Measurements from ENCODE around the gene SDCCAG8. TPM values are rescaled to one million over a fixed set of nuclear protein-coding genes. Genes with fewer than 3 reads are reported as not detected.

SDCCAG8 gene
- total RNA-seq, 4 donors from 2014 or later, result 21.6 to 62.7 (median 39.8) TPM

GRCh38 chr1:243280571-243281129, 24.8 kb downstream of the SDCCAG8 start:
- 44% methylated on average over 3 of the region's 3 CpGs for WGBS
- H3K36me3 ChIP-seq, result peaks cover 29% of the 10 kb centered on the region
- no peaks in the 10 kb centered on the region for H3K9me3 ChIP-seq
- no peaks in the 10 kb centered on the region for H3K4me1 ChIP-seq
- no peak for TF ChIP-seq CTCF (IDR thresholded peaks at IDR 0.05)
- TF ChIP-seq POLR2AphosphoS5 (IDR thresholded peaks at IDR 0.05), result no peak
- TF ChIP-seq EP300 (IDR thresholded peaks at IDR 0.05), result no peak
- no peak for TF ChIP-seq POLR2A (IDR thresholded peaks at IDR 0.05)
- no peak for DNase-seq (ENCODE audit: low spot score in 2 of 2)
- H3K27ac ChIP-seq, result no peak overlapping the region
- H3K4me3 ChIP-seq, result no peak overlapping the region
- no peaks in the 10 kb centered on the region for H3K27me3 ChIP-seq

GRCh38 chr1:243281672-243282071, 25.8 kb downstream of the SDCCAG8 start:
- Histone ChIP-seq H3K9me3 (no peaks in the 10 kb centered on the region), H3K4me3 (no peak overlapping the region), H3K27ac (no peak overlapping the region), H3K4me1 (no peaks in the 10 kb centered on the region), H3K36me3 (peaks cover 27% of the 10 kb centered on the region), H3K27me3 (no peaks in the 10 kb centered on the region)
- TF ChIP-seq EP300 (IDR thresholded peaks at IDR 0.05) (no peak), POLR2A (IDR thresholded peaks at IDR 0.05) (no peak), POLR2AphosphoS5 (IDR thresholded peaks at IDR 0.05) (no peak), CTCF (IDR thresholded peaks at IDR 0.05) (no peak)
- WGBS, result 98% methylated on average over 5 of the region's 5 CpGs
- DNase-seq (ENCODE audit: low spot score in 2 of 2), result no peak

DNA sequence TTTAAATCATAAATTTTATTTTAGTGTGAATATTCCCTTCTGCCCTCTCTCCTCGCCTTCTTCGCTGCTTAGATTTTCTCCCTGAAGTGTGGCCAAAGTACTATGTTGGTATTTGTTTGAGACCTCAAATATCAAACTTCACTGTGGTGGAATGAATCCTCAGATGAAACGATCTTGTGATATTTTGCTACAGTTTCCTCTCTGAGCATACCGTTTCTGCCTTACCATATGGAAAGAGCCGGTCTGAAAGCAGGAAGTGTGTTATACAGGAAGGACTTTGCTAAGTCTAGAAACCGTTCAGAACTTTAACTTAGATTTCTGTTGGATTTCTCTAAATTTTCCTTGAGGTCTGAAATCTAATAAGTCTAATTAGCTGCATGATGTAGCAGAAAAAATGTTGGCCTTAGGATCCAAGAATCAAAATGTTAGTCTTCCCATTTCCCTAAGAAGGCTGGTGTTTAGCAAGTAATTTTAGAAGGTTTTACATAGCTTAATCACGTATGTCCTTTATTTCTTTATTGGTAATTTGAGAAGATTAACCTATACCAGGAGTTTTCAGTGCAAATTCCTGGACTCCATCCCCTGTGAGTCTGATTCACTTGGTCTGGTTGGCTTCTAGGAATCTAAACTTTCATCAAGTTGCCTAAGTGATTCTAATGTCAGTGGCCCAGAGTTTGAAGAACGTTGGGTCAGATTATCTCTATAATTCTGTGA, 30.7 kb downstream of the SDCCAG8 start:
- no peak for DNase-seq (ENCODE audit: low spot score in 2 of 2)
- H3K27ac ChIP-seq, result peak overlapping the region; percentile 38
- H3K9me3 ChIP-seq, result no peaks in the 10 kb centered on the region
- peaks cover 33% of the 10 kb centered on the region for H3K36me3 ChIP-seq
- no peaks in the 10 kb centered on the region for H3K27me3 ChIP-seq
- no peak for TF ChIP-seq EP300 (IDR thresholded peaks at IDR 0.05)
- no peak for TF ChIP-seq POLR2A (IDR thresholded peaks at IDR 0.05)
- TF ChIP-seq CTCF (IDR thresholded peaks at IDR 0.05), result no peak
- TF ChIP-seq POLR2AphosphoS5 (IDR thresholded peaks at IDR 0.05), result no peak
- peaks cover 5% of the 10 kb centered on the region for H3K4me1 ChIP-seq
- WGBS, result 71% methylated on average over 8 of the region's 8 CpGs
- H3K4me3 ChIP-seq, result no peak overlapping the region

DNA sequence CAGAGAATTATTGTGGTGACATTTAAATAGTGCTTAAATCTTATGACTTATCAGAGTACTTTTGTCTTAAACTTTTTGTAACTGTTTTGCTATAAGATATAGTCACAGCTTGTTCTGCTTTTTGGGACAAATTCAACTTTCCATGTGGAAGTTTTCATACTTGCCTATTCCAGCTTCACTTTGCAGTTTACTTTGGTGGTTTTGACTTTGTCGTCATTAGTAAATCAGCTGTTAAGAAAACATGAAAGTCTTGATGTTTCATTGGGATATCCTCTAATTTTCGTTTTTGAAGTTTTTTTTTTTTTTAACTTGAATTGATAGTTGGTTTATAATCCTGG, 31.3 kb downstream of the SDCCAG8 start:
- no peak for DNase-seq (ENCODE audit: low spot score in 2 of 2)
- Histone ChIP-seq H3K27ac (peak overlapping the region; percentile 38), H3K4me1 (peaks cover 5% of the 10 kb centered on the region), H3K9me3 (no peaks in the 10 kb centered on the region), H3K36me3 (peaks cover 34% of the 10 kb centered on the region), H3K4me3 (no peak overlapping the region), H3K27me3 (no peaks in the 10 kb centered on the region)
- TF ChIP-seq POLR2A (IDR thresholded peaks at IDR 0.05) (no peak), CTCF (IDR thresholded peaks at IDR 0.05) (no peak), EP300 (IDR thresholded peaks at IDR 0.05) (no peak), POLR2AphosphoS5 (IDR thresholded peaks at IDR 0.05) (no peak)
- 57% methylated on average over 2 of the region's 2 CpGs for WGBS

DNA sequence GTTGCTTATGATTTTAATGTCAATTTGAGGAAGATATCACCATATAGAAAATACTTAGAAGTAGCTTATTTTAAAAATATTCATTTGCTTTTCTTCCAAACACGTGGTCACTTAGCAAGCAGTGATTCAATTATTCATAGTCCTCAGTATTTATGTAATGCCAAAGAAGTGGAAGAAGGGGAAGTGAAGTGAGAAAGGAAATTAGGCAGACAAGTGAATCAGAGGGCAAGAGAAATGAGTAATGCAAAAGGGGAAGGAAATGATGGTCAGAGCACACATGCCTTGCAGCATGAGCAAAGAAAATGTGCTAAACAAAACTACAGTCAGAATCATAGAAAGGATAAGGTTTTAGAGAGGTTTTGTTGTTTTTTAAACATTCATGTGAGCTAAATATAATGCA, 31.8 kb downstream of the SDCCAG8 start:
- TF ChIP-seq POLR2AphosphoS5 (IDR thresholded peaks at IDR 0.05), result no peak
- no peak for TF ChIP-seq EP300 (IDR thresholded peaks at IDR 0.05)
- no peak for TF ChIP-seq CTCF (IDR thresholded peaks at IDR 0.05)
- TF ChIP-seq POLR2A (IDR thresholded peaks at IDR 0.05), result no peak
- 40% methylated on average over 1 of the region's 1 CpG for WGBS
- Histone ChIP-seq H3K4me3 (no peak overlapping the region), H3K27ac (no peak overlapping the region), H3K9me3 (no peaks in the 10 kb centered on the region), H3K27me3 (no peaks in the 10 kb centered on the region), H3K36me3 (peaks cover 33% of the 10 kb centered on the region), H3K4me1 (peaks cover 5% of the 10 kb centered on the region)
- DNase-seq (ENCODE audit: low spot score in 2 of 2), result no peak

Measured in suprapubic skin (tissue), 4 donors.